GM12873 (cell line): ENCODE data around the gene SOBP.

Source experiments
- CTCF ChIP-seq: IDR thresholded peaks from 2 replicates; pipeline ENCODE4 v1.5.1; 2012; ENCODE audit warnings: low read depth, mild to moderate bottlenecking, moderate library complexity, low read length, control low read depth; ENCODE audit not compliant: insufficient read depth; ENCODE audit errors: missing control alignments

SOBP gene

DNA sequence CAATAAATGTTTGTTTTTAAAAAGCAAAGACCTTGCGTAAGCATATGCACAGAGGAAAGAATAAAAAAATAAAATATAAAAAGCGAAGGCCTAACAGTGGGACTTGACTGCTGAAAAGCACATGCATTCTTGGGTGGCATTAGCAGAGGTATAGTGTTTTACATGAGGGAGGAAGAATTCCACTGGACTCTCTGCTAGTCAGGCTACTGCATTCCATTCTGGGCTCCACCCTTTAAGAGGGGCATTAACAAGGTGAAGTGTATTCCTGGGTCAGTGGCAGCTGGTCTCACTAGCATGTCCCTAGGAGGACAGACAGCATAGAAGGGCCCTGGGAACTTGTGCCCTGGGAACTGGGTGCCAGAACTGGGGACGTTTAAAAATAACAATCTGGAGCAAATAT, 134.1 kb downstream of the SOBP start:
- no peak for TF ChIP-seq CTCF

- no peak for TF ChIP-seq CTCF
Observed at GRCh38 chr6:107624541-107624940, 134.6 kb downstream of the SOBP start.

DNA sequence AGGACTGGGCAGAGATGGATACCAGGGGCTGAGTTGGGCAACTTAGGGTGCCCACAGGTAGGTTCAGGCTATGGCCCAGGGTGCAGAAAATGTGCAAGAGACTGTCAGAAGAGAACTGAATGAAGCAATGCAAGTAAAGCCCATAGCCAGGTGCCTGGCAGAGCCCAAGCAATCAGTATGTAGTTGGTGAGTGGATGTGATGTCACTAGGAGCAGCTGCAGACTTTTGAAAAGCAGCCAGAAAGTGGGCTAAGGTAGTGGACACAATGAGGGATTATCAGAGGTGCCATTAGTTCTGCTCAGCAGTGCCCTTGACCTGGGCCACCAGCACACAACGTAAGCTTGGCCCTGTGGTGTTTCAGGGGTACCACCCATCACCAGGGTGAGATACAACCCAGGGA, 135.3 kb downstream of the SOBP start:
- TF ChIP-seq CTCF: no peak

GRCh38 chr6:107626645-107627044, 136.7 kb downstream of the SOBP start:
- no peak for TF ChIP-seq CTCF

DNA sequence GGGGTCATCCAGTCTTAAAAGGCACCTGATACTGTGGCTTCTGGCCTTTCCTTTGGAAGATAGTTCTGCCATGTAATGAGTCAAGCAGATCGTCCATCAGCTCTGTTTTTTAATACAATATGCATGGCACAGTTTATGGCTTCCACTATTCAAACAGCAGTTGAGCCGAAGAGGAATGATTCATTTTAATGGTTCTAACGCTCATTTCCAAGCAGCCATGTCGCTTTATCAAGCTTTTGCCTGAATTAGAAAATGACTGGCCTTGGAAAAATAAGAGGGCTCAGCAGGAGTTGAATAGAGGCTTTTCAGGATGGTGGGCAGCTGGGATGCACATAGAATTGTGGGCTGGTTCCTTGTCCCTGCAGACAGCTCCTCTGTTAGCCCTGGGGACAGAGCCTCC, 138.1 kb downstream of the SOBP start:
- TF ChIP-seq CTCF: no peak

DNA sequence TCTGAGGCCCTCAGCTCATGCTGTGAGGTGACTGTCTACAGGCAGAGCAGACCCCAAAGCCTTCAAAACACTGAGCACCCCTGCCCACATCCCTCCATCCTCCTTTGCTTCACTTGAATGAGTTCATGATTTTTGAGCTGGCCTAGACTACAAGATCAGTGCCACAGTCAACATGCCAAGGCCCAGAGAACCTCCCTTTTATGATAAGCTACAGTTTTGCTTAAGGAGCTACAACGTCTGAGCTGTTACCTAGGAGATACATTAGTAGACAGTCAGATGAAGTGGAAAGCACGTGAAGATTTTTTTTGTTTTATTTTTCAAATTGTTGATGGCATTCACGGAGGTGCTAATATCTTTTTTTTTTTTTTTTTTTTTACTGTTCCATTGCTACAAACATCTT, 139.0 kb downstream of the SOBP start:
- no peak for TF ChIP-seq CTCF

DNA sequence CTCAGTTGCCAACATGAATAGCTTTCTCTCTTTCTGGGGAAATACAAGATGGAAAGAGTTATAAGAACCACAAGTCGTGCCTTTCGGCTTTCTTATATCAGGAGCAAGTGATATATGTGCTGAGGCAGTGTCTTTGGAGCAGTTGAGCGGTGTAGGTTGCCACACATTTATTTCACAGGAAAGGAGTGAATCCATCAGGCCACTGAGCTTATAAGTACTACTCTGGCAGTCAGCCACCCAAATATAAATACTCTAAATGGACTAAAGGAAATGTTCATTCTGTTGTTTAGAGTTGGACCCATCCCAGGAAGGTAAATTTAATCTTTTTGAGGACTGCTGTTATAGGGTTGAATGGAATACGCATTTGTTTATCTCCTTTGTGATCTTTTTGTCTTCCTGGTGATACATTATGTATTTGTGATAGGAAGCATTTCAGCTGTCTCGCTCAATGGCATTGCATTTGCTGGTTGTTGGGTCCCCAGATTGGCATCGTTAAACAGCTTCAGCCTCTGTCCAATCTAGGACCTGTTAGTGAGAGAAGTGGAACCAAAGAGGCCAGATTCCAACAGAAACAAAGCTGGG, 139.7 kb downstream of the SOBP start:
- no peak for TF ChIP-seq CTCF
